Stimulated activated CD8-positive, alpha-beta memory T cell treated with anti-CD3 and anti-CD28 coated beads, Interleukin-15, amount 100 ng/mL, for 4 hours (primary cell): Measurements from ENCODE around the gene JARID2.

Experiments used
- DNase-seq, 2 donors: peaks; one replicate each; pipeline ENCODE4 v3.0.0-alpha.2; 2020; ENCODE audit warnings: low read depth in 2 of 2

JARID2 gene

GRCh38 chr6:15507221-15507620 is 261.4 kb downstream of the JARID2 start:
- no peak for DNase-seq

- no peak for DNase-seq
Observed at GRCh38 chr6:15507746-15508145, 261.9 kb downstream of the JARID2 start.

DNA sequence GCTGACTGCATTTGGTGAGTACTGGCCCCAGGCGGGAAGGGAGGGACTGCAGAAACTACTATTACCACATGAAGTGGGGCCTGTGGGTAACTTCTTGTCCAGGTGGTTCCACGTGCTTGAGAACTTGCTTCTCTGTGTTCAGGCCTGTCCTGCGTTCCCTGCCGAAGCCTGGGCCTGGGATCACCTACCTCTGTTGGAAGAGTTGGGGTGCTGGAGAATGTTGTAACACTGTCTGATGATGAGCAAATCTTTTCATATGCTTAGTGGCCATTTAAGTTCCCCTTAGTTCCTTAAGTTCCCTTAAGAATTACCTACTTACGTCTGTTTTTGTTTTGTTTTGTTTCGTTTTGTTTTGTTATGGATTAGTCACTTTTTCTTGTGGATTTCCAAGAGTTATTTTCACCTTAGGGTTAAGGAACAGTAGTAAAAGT is 262.6 kb downstream of the JARID2 start:
- no peak for DNase-seq

- no peak for DNase-seq
Observed at GRCh38 chr6:15508931-15509330, 263.1 kb downstream of the JARID2 start.

GRCh38 chr6:15509335-15509933 is 263.6 kb downstream of the JARID2 start:
- no peak for DNase-seq

DNA sequence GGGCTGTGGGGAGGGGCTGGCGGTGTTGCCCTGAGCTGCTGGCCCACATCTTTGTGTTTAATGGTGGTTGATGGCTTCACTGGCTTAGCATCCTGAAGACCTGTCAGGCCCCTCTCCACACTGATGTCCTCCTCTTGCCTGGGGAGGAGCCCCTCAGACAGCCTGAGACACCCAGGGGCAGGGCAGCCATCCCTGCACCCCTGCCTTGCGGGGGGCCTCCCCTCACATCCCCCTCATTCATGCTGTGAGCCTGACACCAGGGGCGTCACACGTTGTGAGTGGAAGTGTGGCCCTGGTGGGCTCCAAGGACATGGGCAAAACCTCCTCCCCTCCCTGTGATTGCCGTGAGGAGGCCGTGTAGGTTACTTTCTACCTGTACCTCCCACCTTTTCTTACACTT is 264.3 kb downstream of the JARID2 start:
- DNase-seq: no peak

GRCh38 chr6:15510536-15511247 is 264.8 kb downstream of the JARID2 start:
- no peak for DNase-seq

- no peak for DNase-seq
Observed at GRCh38 chr6:15511248-15512125, 265.6 kb downstream of the JARID2 start.

DNA sequence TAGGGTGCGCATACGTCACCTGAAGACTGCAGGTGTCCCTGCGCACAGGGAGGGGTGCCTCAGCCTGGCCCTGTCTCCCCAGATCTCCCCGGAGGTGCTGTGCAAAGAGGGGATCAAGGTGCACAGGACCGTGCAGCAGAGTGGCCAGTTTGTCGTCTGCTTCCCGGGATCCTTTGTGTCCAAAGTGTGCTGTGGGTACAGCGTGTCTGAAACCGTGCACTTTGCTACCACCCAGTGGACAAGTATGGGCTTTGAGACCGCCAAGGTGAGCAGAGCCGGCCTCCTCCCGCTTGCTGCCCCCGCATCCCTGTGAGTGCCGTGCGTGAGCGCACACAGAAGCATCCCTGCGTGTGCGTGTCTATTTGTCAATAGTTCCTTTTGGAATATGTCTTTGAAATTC is 266.3 kb downstream of the JARID2 start:
- no peak for DNase-seq

- DNase-seq: no peak
Observed at GRCh38 chr6:15512721-15513120, 266.9 kb downstream of the JARID2 start.

DNA sequence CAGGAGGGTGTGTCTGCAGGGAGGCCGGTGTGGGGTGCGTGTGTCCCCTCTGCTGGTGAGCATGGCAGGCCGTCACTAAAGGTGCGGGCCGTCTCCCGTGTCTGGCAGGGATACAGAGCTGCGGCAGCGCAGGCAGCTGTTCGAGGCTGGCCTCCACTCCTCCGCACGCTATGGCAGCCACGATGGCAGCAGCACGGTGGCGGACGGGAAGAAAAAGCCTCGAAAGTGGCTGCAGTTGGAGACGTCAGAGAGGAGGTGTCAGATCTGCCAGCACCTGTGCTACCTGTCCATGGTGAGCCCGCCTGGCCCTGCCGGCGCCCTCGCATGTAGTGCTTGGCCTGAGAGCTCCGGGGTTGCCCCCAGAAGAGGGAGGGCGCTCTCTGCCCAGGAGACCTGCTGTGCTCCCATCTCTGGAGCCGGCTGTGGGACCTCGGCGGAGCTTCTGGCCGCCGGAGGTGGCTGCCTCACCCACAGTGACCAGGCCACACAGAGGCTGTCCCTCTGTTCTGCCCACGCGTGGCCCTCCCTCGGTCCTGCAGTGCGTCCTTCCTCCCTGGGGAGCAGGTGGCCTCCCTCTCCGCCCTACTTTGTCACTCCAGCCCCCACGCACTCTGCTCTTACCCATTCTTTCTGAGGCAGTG is 267.4 kb downstream of the JARID2 start:
- no peak for DNase-seq

DNA sequence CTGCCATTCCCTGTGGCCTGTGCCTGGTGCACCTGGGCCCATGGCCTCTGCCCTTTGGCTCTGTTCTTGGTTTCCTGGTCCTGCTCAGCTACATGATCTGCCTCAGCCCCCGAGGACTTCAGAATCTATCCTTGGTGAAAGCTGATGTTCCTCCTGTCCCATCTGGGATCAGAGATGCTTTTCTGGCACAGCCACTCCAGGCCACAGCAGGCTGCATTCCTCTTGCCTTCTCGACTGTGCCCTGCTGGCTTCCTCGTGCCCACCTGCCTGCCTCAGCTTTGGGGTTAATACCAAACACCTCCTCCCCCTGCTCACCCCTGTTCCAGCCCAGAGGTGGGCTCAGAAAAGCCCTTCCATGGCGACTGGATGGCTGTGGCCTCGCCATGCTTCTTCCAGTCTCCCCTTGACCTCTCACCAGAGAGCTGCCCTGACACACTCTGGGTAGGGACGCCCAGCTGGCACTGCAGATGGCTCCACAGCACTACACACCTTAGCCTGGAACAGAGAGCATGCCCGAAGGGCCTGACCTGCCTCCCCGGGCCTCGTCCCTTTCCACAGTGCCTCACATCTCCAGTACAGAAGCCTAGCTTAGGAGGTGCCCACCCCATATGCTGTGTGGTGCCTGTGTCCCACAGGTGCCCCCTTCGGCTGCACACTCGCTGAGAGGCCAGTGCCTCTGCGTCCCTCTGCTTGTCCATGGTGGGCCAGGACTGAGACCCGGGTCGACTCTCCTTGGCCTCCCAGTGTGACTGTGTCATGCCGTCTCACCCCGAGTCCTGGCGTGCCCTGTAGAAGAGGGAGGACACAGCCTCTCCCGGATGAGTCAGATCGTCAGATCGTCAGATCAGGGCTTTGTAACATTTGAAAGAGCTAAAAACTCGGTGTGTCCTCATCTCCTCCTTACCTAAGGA is 268.2 kb downstream of the JARID2 start:
- DNase-seq: no peak

- DNase-seq: no peak
Observed at GRCh38 chr6:15515226-15515625, 269.4 kb downstream of the JARID2 start.

- DNase-seq: no peak
Observed at GRCh38 chr6:15515660-15516375, 269.9 kb downstream of the JARID2 start.

DNA sequence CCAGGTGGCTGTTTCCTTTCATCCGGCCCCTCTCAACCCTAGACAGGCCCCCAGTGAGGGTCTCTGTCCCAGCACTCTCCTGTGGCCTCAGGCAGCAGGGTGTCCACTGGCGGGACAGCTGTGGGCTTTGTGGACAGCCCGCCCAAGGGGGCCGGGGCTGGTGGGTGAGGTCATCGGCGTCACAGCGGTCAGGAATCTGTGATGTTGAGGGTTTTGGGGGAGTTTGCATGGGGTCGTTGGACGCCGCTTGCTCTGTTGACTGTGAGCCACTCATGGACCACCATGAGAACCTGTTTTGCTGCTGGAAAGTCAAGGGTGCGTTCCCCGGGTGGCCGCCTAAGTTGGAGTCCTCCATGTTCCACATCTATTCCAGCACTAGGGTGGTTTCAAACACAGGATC is 270.5 kb downstream of the JARID2 start:
- DNase-seq: no peak

DNA sequence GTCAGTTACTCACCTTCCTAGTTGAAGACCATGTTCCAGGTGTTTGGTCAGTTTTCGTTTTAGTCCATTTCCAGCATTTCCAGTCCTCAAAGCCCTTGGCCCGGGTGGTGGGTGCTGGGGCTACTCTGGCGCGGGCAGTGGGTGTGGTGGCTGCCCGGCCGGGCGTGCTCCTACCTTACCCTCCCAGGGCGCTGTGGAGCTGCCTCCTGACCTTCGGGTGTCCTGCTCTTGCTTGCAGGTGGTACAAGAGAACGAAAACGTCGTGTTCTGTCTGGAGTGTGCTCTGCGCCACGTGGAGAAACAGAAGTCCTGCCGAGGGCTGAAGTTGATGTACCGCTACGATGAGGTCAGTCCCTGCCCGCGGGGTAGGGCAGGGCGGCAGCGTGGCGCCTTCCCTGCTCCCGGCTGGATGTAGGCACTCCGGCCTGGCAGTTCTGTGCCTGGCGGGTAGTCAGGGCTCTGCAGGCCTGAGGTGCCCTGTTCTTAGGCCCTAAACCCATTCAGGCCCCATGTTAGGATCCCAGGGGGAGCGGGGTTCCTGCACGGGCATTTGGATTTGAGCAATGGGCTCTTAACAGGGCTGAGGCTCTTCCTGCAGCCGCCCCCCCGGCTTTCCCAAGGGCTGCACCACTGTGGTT is 271.2 kb downstream of the JARID2 start:
- no peak for DNase-seq

- DNase-seq: no peak
Observed at GRCh38 chr6:15517600-15517999, 271.7 kb downstream of the JARID2 start.

GRCh38 chr6:15518057-15518456 is 272.2 kb downstream of the JARID2 start:
- no peak for DNase-seq

GRCh38 chr6:15518878-15519277 is 273.0 kb downstream of the JARID2 start:
- no peak for DNase-seq

DNA sequence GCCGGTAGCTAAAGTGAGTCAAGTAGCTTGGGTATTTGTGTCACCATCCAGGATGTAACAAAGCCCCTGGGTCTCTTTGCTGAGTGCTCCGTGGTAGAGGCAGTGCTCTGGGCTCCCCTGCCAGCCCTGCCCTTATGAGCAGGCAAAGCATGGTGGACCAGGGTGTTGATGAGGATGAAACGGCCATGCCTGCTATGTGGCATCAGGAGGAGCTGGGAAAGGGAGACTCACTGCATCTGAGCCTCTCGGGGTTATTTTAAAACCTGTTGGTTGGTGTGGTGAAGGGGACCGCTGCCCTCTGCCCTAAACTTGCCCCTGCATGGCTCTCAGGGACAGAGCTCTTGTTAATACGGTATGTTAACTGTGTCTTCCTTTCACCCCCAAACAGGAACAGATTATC is 273.8 kb downstream of the JARID2 start:
- no peak for DNase-seq
